LoVo (cell line): ENCODE measurements around the gene ANXA8L1.
A peak's percentile ranks its signal among the peaks of the same experiment; 100 is the strongest.
"Not testable (repeated sequence)": the region's sequence is repeated elsewhere in the genome, so short reads cannot be mapped to it uniquely, and the experiment has no call there.

ENCODE experiments used
- DNase-seq: peaks from one replicate; pipeline ENCODE4 v3.0.0-alpha.2; 2016; ENCODE audit warnings: low spot score

The ANXA8L1 gene, protein sequence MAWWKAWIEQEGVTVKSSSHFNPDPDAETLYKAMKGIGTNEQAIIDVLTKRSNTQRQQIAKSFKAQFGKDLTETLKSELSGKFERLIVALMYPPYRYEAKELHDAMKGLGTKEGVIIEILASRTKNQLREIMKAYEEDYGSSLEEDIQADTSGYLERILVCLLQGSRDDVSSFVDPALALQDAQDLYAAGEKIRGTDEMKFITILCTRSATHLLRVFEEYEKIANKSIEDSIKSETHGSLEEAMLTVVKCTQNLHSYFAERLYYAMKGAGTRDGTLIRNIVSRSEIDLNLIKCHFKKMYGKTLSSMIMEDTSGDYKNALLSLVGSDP

DNA sequence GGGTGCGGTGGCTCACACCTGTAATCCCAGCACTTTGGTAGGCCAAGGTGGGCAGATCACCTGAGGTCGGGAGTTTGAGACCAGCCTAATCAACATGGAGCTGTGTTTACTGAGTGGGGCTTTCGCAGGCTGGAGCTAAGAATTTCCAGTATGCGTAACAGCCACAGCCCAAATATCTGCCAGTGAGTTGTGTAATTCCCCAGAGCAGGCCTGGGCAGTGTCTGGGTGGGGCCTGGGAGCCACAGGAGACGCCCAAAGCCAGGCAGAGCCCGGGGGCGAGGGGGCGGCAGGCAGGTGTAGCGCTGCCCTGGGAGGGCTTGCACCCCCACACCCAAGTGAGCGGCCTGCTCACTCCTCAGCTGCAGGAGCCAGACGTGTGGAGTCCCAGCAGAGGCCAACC lies at the start of gene ANXA8L1:
ANXA8L1 (plus strand) TSS at position 371 of the 400 bp plus-strand sequence. CDS start 76 bp downstream, outside the sequence.
- not testable (repeated sequence) for DNase-seq

DNA sequence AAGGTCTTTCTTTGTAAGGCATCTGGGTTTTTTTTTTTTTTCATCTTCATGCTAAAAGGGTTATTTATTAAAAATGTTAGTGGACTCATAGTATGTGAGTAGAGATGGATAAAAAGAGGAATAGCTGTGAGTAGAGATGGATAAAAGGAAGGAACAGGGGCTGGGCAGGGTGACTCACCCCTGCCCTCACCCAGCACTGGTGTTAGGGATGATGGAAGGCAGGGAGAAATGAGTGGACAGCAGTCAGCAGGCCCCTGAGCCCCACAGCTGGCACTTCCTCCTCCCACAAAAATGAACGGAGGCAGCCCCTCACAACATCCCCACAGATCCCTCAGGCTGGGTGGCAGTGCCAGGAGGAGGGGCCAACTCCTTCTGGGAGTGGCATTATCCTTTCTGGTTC lies 49.5 kb upstream of the ANXA8L1 start:
- DNase-seq: no peak

DNA sequence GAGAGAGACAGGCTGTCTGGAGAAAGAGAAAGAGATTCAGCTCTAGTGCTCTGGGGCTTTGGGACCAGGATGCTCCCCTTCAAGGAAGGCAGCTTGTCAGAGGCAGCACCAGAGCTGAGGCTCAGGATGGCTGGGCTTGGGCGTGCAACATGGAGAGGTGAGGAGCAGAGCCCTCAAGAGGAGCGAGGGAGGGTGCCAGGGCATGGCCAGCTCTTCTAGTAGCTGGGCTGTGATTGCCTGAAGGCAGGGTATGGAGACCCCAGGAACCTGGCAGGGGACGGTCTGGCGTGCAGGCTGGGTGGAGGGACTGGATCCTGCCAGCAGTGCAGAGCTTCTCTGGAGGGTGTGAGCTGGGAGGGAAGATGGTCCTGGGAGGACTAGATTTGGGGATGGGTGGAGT lies 48.6 kb upstream of the ANXA8L1 start:
- no peak for DNase-seq

DNA sequence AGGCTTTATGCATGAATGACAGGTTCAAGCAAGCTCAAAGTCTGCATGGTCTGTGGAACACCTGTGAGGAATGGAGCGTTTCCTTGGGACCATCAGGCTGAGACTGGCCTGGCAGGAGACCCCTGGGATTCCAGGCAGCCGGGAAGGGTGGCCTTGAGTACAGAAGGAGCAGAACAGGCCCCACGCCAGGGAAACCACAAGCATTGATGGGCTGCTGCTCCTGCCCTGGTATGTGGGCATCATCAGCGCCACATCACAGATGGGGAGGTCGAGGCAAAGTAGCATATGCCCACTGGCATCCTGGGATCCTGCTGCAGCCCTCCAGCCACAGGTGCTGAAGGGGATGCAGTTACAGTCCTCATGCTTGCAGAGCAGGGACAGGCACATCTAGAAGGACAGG lies 47.9 kb upstream of the ANXA8L1 start:
- no peak for DNase-seq

DNA sequence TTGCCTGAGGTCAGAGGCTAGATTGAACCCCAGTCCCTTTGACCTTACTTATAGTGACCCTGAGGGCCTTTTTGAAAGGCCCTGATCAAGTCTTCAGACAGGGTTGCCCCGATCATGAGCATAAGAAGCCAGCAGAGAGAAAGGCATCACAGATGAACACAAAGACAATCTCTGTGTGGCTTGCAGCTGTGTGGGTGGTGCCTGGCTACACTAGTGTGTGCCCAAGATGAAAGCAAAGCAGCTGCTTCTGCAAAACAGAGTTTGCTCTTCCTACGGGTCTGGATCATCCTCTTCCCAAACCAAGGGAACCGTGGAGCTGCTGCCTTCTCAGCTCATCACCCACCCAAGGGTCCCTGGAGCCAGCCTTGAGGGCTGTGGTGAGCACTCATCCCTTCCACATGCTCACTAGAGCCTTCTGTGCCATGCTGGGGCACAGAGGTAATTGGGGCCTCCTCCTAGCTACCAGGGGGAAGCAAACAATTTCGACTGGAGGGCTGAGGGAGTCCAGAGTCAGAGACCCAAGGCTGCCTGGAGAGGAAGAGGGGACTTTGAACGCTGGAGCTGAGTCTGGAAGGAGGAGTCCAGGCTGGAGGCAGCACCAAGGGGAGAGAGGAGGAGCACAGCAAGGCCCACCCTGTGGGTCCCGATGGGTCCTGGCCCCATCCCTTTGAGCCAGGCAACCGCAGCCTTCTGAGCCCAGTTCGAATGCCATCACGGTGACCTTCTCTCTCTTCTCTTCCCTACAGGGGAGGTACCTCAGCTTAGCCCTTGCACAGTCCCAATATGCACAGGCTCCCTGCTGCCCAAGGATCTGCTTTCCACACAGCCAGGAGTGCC lies 46.5 kb upstream of the ANXA8L1 start:
- DNase-seq: no peak

DNA sequence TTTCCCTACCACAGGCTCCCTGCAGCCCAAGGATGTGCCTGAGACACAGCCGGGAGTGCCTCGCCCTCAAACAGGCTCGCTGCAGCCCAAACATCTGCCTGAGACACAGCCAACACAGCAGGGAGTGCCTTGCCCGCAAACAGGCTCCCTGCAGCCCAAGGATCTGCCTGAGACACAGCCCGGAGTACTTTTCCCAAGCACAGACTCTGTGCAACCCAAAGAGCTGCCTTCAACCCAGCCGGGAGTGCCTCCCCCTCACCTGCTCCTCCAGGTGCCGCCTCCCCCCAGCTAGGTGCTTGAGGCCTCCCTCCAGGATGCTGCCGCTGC lies 45.9 kb upstream of the ANXA8L1 start:
- DNase-seq: no peak

DNA sequence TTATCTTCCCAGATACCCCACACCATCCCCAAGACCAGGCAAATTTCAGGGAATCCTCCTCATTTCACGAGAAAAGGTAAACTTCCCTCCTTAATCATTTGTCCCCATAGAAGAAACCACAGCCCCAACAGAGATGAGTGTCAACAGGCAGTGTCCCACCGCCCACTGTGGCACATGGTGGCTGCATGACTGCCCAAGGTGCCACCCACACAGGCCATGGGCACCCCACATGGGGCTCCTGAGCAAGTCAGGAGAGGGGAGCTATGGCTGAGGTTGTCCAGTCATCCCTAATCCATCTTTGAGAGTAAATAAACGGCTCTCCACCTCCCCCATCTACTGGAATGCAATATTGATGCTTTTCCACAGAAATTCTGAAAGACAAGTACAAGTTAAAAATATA lies 44.7 kb upstream of the ANXA8L1 start:
- no peak for DNase-seq

DNA sequence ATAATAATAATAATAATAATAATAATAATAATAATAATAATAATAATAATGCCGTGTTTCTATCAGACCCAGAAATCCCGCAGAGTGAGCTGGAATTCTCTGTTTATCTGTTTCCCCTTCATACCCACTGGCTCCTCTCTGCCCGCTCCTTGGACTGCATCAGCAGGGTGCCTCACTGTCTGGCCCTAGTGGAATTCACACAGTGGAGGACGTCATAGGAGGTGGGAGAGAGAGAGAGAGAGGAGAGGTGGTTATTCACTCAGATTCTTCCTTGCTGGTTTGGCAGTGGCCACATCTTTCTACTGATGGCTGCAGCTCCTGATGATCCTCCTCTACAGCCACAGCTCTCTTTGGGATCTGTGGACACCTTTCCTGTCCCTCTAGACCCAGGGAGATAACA lies 10.1 kb upstream of the ANXA8L1 start:
- DNase-seq: not testable (repeated sequence)

DNA sequence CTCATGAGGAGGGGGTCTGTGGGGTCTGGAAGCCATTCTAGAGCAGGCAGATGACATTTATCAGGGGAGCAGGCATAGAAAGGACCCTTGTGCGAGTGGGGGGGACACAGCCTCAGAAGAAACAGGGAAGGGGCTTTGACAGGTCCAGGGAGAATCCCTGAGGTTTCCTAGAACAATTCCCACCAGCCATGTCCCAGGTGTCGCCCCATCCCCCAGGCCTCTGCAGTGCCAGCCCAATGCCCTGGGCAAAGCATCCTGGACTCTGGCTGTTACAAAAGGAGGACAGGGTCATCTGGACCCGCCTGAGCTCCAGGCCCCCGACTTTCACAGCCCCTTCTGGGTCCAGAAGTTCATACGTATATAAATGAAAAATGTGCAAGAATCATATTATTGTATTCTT lies 8.4 kb upstream of the ANXA8L1 start:
- not testable (repeated sequence) for DNase-seq

DNA sequence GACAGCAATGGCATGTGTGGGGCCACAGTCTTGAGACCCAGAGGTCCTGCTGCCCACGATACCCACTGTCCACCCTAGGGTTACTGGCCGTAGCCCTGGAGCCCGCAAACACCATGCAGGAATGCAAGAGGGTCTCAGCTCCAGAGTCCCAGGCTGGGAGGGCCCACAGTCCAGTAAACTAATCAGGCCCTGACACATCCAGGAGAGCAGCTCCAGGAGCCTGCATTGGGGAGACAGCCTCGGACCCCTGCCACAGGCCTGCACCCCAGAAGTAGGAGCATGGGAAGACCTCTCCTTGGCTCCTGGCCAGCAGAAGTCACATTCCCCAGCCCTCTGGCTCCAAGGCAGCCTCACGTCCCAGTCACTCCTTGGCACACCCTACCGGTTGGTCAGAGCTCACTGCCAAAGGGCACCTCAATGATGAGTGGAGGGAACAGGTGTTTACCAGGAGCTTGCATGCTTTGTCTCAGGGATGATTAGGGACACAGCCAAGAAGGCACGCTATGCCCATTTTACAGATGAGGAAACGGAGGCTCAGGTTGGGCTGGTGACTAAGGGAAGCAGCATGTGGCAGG lies 7.8 kb upstream of the ANXA8L1 start:
- not testable (repeated sequence) for DNase-seq

DNA sequence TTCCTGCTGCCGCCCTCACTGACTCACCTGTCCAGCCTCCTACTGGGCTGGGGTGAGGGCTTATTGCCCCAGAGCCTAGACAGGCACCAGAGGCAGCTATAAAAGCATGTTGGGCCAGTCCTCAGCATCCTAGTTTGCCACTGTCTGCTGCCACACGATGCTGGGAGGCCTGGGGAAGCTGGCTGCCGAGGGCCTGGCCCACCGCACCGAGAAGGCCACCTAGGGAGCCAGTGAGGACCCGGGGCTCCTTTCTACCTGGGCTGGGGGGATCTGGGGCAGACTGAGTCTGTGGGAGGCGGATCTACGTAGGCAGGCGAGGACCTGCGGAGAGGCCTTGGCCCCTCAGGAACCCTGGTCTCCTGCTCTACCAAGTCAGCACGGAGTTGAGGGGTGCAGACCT lies 6.6 kb upstream of the ANXA8L1 start:
- DNase-seq: not testable (repeated sequence)

DNA sequence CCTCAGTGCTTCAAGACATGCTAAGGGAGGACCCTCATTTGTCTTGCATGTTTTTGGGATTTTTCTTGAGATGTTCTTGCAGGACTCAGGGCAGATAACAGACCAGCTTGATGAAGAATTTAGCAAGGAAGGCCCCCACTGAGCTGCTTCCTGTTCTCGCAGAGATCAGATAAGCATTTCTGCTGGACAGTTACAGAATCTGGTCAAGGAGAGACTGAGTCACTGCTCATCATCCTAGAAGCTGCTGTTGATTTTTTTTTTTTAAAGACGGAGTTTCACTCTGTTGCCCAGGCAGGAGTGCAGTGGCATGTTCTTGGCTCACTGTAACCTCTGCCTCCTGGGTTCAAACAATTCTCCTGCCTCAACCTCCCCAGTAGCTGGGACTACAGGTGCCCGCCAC lies 1.2 kb upstream of the ANXA8L1 start:
- DNase-seq: not testable (repeated sequence)

DNA sequence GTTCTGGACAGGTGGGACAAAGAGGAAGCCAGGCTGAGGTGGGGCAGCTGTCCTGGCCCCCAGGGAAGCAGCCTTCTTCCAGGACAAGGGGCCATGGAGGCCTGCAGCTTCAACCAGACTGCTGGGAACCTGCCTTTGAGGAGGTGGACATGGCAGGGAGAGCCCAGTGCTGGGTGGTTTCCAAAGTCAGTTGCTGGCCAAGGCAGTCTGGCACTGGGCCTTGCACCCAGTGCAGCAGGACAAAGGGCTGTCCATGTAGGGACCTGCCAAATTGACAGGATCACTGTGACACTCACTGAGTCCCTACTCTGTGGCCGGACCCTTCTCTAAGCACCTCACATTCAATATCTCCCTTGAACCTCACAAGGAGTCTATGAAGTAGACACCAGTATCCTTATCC lies 1.4 kb downstream of the ANXA8L1 start:
- DNase-seq: not testable (repeated sequence)

DNA sequence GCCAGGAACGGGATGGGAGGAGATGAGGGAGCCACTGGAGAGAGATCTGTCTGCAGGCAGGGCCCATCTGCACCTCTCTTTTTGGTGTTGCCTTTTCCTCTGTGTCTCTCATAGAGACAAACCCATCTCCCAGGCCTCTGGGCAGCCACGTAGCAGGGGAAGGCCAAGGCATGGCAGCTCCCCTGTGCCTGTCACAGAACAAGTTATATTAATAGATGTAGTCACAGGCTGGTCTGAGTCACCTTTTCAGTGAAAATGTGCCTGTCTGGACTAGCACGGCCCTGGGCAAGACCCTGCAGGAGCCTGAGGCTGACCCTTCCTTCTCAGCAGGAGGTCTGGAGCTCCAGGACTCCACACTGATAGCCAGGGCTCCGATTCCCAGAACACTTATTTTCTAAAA lies 2.1 kb downstream of the ANXA8L1 start:
- not testable (repeated sequence) for DNase-seq

DNA sequence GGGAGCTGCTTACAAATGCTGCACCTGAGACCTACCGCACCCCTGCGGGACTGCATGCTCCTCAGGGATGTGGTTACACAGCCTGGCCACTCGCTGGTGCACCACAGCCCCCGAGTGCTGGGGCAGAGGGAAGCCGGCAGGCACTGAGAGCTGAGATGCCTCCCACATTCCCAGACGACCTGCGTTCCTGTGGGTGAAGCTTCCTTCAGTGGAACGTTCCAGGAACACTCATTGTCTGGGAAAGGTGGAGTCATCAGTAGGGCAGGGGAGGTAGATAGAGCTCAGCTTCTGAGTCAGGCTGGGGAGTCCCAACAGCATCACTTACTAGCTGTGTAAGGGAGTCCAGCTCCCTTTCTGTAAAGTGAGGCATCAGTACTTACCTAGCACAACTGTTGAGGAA lies 2.5 kb downstream of the ANXA8L1 start:
- DNase-seq: not testable (repeated sequence)

DNA sequence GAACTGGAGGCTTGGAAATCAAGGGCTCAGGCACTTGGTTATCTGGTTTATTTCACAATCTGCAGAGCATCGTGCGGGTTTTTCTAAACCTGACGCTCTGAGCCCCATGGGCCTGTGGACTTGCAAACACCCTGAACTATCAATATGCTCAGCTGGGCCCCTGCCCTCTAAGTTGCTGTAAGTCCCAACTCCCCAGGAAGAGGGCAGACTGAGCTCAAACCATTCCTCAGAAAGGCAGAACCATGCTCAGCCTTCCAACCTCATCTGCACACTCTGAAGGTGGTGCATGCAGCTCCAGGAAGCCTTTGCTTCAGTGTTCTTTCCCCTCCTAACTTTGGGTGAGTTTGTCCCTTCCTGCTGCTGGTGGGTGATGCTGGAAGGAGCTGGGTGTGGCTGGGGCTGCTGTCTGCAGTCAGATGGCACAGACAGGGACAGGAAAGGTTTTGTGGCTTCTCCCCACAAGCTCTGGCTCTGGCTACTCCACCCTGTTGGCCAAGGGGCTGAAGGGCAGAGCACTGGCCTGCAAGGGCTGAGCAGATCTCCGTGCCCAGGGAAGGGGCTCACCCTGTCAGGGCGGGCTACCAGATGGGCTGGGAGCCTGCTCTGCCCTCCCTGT lies 3.8 kb downstream of the ANXA8L1 start:
- not testable (repeated sequence) for DNase-seq

DNA sequence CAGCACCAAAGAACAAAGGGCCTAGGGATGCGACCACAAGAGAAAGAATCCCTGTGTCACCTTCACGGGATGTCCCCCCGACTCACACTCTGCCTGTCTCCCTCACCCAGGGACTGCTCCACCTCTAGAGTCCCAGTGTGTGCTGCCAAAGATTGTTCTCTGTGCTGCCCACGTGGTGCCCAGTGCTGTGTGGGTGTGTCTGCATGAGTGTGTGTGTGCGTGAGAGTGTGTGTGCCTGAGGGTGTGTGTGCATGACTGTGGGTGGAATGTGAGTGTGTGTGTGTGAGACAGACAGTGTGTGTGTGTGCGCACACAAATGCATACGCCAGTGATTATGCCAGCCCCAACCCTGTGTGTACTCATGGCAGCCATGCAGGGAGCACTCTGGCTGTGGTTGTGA lies 10.3 kb downstream of the ANXA8L1 start:
- DNase-seq: not testable (repeated sequence)

DNA sequence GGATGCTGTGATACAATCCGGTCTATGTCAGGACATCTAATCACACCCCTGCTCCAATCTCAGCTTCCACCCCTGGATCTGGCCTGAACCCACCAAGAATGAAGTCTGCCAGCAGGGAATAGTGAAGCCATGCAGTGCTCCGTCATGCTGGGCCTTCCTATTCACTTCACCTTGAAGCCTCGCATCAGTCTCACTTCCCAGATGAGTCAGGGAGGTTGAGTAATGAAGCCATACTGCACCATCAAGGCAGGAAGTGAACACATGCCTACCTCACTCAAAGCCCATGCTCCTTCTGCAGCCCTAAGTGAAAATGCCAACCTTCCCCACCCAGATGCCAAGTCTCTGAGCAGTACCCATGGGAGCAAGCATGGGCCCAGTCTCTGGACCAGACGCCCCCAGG lies 11.1 kb downstream of the ANXA8L1 start:
- DNase-seq: not testable (repeated sequence)

DNA sequence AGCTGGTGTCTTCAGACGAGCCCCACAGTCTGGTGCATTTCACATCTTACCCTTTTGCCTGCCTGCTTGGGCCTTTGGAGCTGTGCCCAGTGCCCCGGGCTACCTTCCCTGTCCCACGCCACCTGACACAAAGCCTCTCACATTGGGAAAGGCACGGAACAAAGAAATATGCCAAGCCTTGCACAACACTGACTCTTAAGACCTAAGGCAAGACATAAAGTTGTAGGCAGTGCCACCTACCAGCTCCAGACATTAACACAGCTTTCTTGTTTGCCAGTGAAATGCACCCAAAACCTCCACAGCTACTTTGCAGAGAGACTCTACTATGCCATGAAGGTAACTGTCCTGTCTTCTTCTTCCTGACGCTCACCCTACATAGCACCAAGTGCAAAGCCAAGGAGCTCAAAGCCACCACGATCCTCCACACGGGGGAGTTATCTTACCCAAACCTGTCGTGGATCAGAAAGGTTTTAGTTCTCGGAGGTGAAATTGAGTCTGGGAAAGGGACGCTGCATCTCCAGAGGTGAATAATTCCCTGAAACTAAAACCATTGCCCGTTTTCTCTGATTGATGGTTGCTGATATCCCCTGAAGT lies 11.8 kb downstream of the ANXA8L1 start:
- not testable (repeated sequence) for DNase-seq

DNA sequence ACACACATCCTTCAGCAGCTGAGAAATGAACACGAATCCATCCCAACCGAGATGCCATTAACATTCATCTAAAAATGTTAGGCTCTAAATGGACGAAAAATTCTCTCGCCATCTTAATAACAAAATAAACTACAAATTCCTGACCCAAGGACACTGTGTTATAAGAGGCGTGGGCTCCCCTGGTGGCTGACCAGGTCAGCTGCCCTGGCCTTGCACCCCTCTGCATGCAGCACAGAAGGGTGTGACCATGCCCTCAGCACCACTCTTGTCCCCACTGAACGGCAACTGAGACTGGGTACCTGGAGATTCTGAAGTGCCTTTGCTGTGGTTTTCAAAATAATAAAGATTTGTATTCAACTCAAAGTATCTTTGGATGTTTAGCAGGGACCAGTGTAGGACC lies 15.8 kb downstream of the ANXA8L1 start:
- DNase-seq: not testable (repeated sequence)

DNA sequence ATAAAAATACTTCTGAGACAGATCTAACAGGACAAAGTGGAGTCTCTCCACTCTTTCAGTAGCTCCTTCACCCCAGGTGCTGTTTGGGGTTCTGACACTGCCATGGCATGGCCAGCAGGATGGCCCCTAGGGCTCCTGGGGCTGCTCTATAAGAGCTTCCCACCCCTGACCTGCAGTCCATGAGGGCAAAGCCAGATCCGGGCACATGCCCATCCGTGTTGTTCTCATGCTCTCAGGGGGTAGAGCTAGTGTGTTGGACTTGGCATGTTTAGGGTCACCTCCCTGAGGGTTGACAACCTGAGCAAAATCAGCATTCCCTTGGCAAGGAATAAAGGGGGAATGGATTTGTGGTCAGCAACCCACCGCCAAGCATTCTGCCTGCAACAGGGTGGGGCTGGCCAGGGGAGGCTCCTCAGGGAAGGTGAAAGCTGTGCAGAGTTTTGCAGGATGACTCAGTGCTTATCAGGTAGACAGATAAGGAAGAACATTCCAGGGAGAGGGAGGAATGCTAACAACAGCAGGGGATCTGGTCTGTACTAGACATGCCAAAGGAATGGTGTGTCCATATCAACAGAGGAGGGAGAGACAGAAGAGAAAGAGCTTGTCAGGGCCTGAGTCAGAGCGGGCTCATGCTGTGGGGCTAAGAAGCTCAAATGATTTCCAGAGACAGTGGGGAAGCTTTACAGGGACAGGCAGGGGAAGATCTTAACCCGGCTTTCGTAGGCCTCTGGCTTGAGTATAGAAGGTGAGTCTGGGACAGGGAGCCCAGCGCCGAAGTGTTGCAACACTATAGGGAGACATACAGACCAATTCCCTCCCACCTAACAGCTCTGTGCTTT lies 21.1 kb downstream of the ANXA8L1 start:
- DNase-seq: peak; percentile 64
